HEK293 (cell line): ENCODE measurements around the gene MPEG1.

ENCODE experiments used
- ATF2 ChIP-seq: fragments of 450-650 bp; formaldehyde crosslinking; IDR thresholded peaks from 2 replicates; pipeline ENCODE4 v1.5.1; 2016; ENCODE audit warnings: missing biosample characterization, missing genetic modification characterization, low read depth
- HOXD13 ChIP-seq: sonication (generic); formaldehyde crosslinking; IDR thresholded peaks from 2 replicates; pipeline ENCODE4 v1.8.0; 2022; ENCODE audit warnings: missing genetic modification reagents, borderline replicate concordance
- PBX3 ChIP-seq: sonication (generic); formaldehyde crosslinking; IDR thresholded peaks from 2 replicates; pipeline ENCODE4 v1.8.1; 2022; ENCODE audit warnings: mild to moderate bottlenecking, moderate library complexity, missing genetic modification reagents
- YY1 ChIP-seq: fragments of 450-650 bp; formaldehyde crosslinking; IDR thresholded peaks from 2 replicates; pipeline ENCODE4 v1.5.1; 2018; ENCODE audit warnings: missing biosample characterization, missing genetic modification characterization
- ZNF157 ChIP-seq: fragments of 450-650 bp; formaldehyde crosslinking; IDR thresholded peaks from 2 replicates; pipeline ENCODE4 v1.5.1; 2016; ENCODE audit warnings: missing biosample characterization, missing genetic modification characterization
- ZNF530 ChIP-seq: fragments of 450-650 bp; formaldehyde crosslinking; IDR thresholded peaks from 2 replicates; pipeline ENCODE4 v1.5.1; 2016; ENCODE audit warnings: low read depth, missing biosample characterization, missing genetic modification characterization
- ZNF707 ChIP-seq: fragments of 450-650 bp; formaldehyde crosslinking; IDR thresholded peaks from 2 replicates; pipeline ENCODE4 v1.5.1; 2016; ENCODE audit warnings: missing biosample characterization, missing genetic modification characterization
- ZNF837 ChIP-seq: fragments of 450-650 bp; formaldehyde crosslinking; IDR thresholded peaks from 2 replicates; pipeline ENCODE4 v1.5.1; 2016; ENCODE audit warnings: missing biosample characterization, missing genetic modification characterization
- TF ChIP-seq, protein P1 (sequence below): fragments of 450-650 bp; formaldehyde crosslinking; IDR thresholded peaks from 2 replicates; pipeline ENCODE4 v1.5.1; 2016; ENCODE audit warnings: missing biosample characterization, missing genetic modification characterization

- no peak for TF ChIP-seq ATF2 (tag by site-specific recombination)
- TF ChIP-seq, protein P1, sequence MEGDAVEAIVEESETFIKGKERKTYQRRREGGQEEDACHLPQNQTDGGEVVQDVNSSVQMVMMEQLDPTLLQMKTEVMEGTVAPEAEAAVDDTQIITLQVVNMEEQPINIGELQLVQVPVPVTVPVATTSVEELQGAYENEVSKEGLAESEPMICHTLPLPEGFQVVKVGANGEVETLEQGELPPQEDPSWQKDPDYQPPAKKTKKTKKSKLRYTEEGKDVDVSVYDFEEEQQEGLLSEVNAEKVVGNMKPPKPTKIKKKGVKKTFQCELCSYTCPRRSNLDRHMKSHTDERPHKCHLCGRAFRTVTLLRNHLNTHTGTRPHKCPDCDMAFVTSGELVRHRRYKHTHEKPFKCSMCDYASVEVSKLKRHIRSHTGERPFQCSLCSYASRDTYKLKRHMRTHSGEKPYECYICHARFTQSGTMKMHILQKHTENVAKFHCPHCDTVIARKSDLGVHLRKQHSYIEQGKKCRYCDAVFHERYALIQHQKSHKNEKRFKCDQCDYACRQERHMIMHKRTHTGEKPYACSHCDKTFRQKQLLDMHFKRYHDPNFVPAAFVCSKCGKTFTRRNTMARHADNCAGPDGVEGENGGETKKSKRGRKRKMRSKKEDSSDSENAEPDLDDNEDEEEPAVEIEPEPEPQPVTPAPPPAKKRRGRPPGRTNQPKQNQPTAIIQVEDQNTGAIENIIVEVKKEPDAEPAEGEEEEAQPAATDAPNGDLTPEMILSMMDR (tag by site-specific recombination): no peak
- no peak for TF ChIP-seq ZNF157 (tag by site-specific recombination)
- no peak for TF ChIP-seq HOXD13 (CRISPR knock-in tag)
- TF ChIP-seq ZNF707: no peak
- no peak for TF ChIP-seq PBX3
- no peak for TF ChIP-seq YY1
- no peak for TF ChIP-seq ZNF837 (tag by site-specific recombination)
- TF ChIP-seq ZNF530 (tag by site-specific recombination): no peak
Observed at GRCh38 chr11:59212744-59213631, at the start of gene MPEG1.
